DND-41 (cell line): ENCODE measurements around the gene ERICH2.

Experiments
- EZH2 ChIP-seq: IDR thresholded peaks from 3 replicates; pipeline ENCODE4 v1.6.1; 2012; ENCODE audit warnings: borderline replicate concordance, low read depth, mild to moderate bottlenecking, moderate library complexity, low read length, inconsistent platforms; ENCODE audit not compliant: severe bottlenecking
- TF ChIP-seq, protein P1 (sequence below): IDR thresholded peaks from 2 replicates; pipeline ENCODE4 v1.5.1; 2012; ENCODE audit warnings: borderline replicate concordance, low read length, moderate library complexity, mild to moderate bottlenecking; ENCODE audit not compliant: poor library complexity, severe bottlenecking; ENCODE audit errors: extremely low read depth

DNA sequence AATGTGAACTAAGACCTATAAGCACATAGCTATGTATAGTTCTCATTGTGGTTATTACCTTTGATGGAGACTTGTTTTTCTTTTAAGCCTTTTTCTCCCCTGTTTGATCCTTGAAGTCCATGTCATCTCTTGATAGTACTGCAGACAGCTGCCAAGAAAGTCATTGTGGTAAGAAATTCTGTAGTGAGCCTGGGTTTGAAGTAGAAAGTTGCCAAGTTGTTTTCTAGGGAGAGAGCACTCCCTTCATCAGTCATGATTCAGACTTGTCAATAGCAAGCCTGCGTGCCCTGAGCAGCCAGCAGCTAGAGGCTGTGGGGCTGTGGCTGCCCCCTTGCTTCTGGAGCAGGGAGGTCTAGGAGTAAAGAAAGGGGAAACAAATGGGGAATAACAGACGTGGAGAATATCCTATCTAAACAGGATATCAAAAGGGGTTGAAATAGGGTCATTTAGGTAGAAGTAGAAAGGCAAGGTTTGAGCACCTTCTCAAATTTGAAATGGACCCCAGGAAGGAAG is 46.7 kb upstream of the ERICH2 start:
- TF ChIP-seq, protein P1, sequence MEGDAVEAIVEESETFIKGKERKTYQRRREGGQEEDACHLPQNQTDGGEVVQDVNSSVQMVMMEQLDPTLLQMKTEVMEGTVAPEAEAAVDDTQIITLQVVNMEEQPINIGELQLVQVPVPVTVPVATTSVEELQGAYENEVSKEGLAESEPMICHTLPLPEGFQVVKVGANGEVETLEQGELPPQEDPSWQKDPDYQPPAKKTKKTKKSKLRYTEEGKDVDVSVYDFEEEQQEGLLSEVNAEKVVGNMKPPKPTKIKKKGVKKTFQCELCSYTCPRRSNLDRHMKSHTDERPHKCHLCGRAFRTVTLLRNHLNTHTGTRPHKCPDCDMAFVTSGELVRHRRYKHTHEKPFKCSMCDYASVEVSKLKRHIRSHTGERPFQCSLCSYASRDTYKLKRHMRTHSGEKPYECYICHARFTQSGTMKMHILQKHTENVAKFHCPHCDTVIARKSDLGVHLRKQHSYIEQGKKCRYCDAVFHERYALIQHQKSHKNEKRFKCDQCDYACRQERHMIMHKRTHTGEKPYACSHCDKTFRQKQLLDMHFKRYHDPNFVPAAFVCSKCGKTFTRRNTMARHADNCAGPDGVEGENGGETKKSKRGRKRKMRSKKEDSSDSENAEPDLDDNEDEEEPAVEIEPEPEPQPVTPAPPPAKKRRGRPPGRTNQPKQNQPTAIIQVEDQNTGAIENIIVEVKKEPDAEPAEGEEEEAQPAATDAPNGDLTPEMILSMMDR = no peak
- TF ChIP-seq EZH2 = no peak
